Mucosa of gallbladder (tissue), 1 donor: ENCODE data around the gene SCTR. TPM values are rescaled to one million over a fixed set of nuclear protein-coding genes. Genes with fewer than 3 reads are reported as not detected.

Experiments
- DNase-seq: peaks from one replicate; pipeline ENCODE4 v3.0.0-alpha.2; 2020; ENCODE audit warnings: low spot score
- total RNA-seq: library from RNA; stranded (reverse); gene quantifications from one replicate; pipeline ENCODE4 v1.2.1, GENCODE V29; 2021
- donor health status: DM: no; HTN: no; CAD: no.

Gene SCTR
- total RNA-seq, 1 donor from 2014 or later = 0.92 TPM

GRCh38 chr2:119431155-119431975 is 92.9 kb downstream of the SCTR start, which contains the start of gene TMEM37:
TMEM37 (plus strand) TSS chr2:119431854; CDS start chr2:119431904, 50 bp downstream.
- DNase-seq = peak; percentile 76

GRCh38 chr2:119430023-119430498 is 94.2 kb downstream of the SCTR start:
- DNase-seq = no peak

- peak; percentile 82 for DNase-seq
Measured at GRCh38 chr2:119429225-119429981, 94.9 kb downstream of the SCTR start.

DNA sequence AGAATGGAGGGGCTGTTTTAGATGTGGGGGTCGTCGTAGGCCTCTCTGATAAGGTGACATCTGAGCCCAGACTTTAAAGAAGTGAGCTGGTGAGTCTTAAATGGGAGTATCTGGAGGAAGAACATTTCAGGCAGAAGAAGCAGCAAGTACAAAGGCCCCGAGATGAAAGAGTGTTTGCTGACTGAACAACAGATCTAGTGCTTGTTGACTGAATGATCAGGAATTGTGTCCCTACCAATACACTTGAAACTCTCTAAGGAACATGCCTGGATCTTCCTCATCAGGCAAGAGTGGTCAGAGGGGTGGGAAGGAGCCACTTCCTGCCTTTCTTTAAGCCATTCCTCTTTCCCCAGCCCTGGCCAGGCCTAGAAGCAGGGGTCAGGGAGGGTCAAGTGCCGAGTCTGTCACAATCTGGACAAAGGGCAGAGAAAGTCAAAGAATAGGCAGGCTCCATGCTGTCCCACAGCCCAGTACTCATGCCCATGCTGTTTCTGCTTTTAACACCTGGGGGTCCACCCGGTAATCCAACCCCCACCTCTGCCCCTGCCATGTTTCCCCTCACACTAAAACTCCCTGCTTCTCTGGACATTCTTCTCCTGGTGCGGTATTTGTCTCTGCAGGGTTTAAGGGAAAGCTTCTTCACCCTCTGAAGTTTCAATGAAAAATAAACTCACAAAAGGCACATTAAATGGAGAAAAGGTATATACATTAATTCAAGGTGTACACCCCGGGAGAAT is 95.6 kb downstream of the SCTR start:
- DNase-seq = no peak

GRCh38 chr2:119427756-119428155 is 96.5 kb downstream of the SCTR start:
- no peak for DNase-seq

- peak; percentile 87 for DNase-seq
Measured at GRCh38 chr2:119426801-119427395, 97.4 kb downstream of the SCTR start.

DNA sequence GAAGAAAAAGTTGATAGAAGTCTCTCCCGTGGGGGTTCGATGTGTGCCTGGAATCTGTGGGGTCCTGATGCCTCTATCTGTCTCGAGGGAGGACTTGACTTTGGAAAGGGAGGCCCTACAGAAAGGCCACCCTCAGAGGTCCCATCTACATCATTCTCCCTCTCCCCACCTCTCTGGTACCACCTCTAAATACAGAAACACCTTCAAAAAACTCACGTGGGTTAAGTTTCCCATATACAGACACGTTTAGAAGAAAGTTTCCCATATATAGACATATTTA is 97.9 kb downstream of the SCTR start:
- DNase-seq = no peak

DNA sequence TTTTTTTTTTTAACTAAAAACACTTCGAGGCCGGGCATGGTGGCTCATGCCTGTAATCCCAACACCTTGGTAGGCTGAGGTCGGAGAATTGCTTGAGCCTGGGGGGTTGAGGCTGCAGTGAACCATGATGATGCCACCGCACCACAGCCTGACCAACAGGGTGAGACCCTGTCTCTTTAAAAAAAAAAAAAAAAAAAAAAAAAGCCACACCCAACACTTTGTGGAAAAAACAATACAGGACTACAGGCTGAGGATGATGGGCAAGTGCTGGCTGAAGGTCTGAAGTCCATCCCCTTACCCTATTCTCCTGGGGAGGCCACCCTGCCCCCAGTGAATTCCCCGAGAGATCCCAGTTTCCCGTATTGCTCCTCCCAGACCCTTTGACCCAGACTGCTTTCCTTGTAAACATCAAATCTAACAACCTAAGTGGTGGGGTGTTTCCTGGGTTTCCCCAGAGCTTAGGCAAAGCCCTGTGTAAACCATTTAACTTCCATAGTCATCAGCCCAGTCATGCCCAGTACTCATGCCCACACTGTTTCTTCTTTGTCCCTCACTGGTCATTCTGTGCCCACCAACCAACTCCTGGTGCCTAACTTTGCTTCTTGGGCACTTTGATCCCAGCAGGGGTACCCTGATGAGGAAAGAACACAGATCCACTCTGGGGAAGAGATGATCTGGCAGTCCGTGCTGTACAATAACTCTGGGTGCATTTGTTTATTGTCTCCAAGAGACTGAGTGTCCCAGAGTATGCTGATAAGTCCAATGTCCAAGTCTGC is 98.5 kb downstream of the SCTR start:
- DNase-seq = no peak

- DNase-seq = no peak
Measured at GRCh38 chr2:119425119-119425405, 99.2 kb downstream of the SCTR start.

DNA sequence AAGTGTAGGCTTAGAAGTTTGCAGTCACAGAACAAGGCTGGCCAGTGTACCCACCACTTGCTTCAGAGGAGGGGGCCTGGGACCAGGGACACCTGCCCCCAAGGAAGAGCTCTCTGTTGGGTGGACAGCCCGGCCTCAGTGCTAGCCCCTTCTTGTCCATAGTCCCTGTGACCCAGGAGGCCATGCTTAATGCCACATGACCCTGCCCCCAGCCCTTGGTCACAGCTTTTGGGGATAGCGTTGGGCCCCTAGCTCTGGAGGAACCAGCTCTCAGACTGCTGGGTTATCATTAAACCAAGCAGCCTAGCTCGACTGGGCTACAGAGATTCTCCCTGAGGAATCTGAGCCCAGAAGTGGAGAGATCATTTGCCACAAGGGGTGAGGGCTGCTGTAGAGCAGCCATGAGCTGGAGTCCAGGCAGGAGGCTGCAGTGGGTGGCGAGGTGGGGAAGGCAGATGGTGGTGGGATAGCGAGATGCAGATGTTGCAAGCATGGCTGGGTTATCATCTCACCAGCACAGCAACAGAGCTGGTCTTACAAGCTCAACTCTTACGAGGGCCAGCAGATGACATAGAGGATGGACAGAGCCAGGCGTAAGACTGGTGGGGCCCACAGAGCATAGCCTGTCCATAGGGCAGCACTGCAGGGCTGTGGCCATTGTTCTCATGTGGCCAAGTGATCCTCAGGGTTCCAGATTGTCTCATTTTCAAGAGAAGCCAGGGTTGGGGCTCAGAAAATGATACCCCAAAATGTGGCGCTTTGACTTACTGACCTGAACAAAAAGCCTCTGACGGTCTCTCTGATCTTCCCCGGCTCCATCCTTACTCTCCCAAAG is 99.8 kb downstream of the SCTR start:
- DNase-seq = no peak

- DNase-seq = no peak
Measured at GRCh38 chr2:119423811-119424210, 100.5 kb downstream of the SCTR start.

DNA sequence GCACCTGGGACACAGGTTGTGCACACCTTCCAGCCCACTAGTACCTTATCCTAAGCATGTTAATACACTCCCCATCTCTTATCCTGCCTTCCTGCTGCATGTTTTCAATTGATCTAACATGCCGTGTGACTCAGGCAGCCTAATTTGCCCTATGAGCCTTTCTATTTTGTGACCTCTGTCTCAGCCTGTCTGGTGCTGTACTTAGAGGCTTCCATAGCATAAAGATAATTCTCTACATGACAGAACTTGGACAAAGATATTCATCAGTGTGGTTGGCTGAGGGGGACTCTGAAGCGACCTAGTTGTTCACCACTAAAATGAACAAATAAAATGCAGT is 101.2 kb downstream of the SCTR start:
- no peak for DNase-seq

DNA sequence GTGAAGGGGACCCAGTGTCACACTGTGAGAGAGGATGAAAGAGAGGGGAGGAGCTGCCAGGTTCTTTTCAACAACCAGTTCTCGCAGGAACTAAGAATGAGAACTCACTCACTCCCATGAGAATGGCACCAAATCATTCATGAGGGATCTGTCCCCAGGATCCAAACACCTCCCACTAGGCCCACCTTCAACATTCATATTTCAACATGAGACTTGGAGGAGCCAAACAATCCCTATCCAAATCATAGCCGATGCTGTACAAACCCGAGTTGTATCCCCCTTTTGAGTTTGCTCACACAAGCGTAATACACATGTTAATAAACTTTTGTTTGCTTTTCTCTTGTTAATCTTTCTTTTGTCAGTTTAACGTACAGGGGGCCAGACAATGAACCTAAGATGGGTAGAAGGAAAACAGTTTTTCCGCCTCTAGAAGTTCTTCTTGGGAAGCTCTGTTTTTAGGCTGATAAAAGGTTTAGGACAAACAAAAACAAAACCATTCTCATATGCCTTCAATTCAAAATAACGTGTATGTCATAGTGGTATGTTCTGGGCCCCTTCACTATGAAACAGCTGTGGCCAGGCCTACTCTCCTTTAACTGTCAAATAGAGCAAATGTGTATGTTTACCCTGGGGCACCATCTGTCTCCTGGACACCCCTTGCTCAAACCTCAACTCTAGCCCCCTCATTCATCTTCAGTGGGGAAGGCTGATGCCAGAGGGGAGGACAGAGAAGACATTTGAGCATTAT is 101.7 kb downstream of the SCTR start:
- no peak for DNase-seq

GRCh38 chr2:119421741-119422140 is 102.5 kb downstream of the SCTR start:
- DNase-seq = no peak

GRCh38 chr2:119421304-119421703 is 103.0 kb downstream of the SCTR start:
- DNase-seq = no peak

GRCh38 chr2:119419803-119420508 is 104.3 kb downstream of the SCTR start:
- DNase-seq = no peak

DNA sequence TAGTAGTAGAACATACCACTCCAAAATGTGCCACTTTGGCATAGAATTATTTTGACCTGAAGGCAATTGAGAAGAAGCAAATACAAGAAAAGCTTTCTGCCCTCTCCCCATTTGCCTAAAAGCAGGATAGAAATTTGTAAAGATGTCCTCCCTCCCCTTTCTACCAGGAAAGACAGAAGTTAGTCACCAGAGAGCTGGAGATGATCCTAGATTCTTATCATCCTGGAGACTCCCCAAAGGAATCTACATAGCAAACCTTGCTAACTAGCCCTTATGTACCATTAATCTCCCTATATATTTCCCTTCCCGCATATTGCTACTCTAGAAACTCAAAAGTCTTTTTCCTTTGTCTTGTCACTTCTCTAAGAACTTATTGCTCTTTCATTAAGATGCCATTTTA is 105.2 kb downstream of the SCTR start:
- no peak for DNase-seq

DNA sequence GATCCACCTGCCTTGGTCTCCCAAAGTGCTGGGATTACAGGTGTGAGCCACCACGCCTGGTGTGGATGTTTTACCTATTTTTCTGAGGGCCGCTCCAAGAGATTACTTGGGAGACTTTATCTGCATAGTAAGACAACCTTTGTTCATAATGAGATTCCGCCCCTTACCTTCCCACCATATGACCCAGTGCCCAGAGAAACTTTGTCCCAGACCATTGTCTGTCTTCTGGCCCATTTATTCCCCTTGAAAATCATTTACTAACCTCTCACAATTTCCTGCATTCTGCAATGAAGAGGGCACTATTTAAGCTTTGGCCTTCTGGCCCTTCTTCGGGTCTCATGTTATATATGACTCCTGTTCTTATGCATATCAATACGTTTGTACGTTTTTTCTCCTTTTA is 106.4 kb downstream of the SCTR start:
- DNase-seq = no peak

GRCh38 chr2:119416299-119416923 is 107.9 kb downstream of the SCTR start:
- no peak for DNase-seq
